AG09319 (cell line): ENCODE measurements around the gene CYP2W1.

ENCODE experiments used
- DNase-seq: peaks from one replicate; pipeline ENCODE4 v3.0.0-alpha.2; 2010; ENCODE audit warnings: low read depth; ENCODE audit errors: extremely low read depth
- TF ChIP-seq, protein P1 (sequence below): IDR thresholded peaks from 2 replicates; pipeline ENCODE4 v1.5.1; 2011; ENCODE audit warnings: low read depth, mild to moderate bottlenecking, inconsistent platforms, low read length, moderate library complexity

The CYP2W1 gene

DNA sequence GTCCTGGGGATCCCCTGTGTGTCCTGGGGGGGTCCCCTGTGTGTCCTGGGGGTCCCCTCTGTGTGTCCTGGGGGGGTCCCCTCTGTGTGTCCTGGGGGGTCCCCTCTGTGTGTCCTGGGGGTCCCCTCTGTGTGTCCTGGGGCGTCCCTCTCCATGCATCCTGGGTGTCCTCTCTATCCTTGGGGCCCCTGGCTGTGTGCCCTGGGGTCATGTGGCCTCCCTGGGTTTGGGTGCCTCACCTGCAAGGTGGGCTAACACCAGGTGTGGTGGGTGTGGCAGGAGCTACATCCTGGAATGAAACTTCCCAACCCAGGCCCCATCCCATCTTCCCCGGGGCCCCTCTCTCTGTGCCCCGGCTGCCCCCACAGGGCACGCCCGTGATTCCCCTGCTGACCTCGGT lies 4.9 kb downstream of the CYP2W1 start:
- TF ChIP-seq, protein P1, sequence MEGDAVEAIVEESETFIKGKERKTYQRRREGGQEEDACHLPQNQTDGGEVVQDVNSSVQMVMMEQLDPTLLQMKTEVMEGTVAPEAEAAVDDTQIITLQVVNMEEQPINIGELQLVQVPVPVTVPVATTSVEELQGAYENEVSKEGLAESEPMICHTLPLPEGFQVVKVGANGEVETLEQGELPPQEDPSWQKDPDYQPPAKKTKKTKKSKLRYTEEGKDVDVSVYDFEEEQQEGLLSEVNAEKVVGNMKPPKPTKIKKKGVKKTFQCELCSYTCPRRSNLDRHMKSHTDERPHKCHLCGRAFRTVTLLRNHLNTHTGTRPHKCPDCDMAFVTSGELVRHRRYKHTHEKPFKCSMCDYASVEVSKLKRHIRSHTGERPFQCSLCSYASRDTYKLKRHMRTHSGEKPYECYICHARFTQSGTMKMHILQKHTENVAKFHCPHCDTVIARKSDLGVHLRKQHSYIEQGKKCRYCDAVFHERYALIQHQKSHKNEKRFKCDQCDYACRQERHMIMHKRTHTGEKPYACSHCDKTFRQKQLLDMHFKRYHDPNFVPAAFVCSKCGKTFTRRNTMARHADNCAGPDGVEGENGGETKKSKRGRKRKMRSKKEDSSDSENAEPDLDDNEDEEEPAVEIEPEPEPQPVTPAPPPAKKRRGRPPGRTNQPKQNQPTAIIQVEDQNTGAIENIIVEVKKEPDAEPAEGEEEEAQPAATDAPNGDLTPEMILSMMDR, result no peak
- DNase-seq, result no peak

DNA sequence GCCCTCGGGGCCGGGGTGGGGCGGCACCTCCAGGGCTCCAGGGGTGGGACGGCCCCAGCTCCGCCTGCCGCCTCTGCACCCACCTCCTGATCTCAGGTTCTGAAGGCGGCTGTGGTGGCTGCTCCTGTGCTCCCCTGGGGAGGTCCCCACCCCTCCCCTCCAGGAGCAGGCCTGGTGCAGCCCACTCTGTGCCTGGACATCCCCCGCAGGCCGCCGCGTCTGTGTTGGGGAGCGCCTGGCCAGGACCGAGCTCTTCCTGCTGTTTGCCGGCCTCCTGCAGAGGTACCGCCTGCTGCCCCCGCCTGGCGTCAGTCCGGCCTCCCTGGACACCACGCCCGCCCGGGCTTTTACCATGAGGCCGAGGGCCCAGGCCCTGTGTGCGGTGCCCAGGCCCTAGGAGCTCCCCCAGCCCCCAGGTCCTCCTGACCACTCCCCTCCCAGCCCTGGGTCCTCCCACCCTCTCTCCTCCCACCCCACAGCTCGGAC lies 5.5 kb downstream of the CYP2W1 start:
- TF ChIP-seq, protein P1, result no peak
- no peak for DNase-seq

DNA sequence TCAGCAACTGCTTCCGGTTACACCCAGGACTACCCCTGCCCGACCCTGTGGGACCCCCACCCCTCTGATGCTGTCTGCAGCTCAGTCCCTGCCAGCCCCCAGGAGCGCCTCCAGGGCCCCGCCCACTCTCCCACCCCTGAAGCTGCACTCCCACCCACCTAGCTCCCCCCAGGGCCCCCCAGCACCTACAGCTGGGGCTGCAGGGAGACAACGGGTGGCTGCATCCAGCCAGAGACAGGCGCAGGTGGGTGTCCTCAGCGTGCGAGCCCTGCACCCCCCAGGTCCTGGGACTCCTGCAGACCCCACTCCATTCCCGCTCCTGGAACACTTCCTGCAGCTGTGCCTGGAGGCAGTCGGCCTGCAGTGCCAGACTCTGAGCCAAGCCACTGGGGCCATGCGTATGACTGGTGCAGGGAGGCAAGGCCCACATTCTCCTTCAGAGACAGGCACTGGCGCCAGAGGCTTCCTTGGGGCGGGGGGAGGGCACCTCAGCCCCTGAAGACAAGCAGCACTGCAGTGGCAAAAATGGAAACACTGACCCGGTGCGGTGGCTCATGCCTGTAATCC lies 6.1 kb downstream of the CYP2W1 start:
- no peak for DNase-seq

DNA sequence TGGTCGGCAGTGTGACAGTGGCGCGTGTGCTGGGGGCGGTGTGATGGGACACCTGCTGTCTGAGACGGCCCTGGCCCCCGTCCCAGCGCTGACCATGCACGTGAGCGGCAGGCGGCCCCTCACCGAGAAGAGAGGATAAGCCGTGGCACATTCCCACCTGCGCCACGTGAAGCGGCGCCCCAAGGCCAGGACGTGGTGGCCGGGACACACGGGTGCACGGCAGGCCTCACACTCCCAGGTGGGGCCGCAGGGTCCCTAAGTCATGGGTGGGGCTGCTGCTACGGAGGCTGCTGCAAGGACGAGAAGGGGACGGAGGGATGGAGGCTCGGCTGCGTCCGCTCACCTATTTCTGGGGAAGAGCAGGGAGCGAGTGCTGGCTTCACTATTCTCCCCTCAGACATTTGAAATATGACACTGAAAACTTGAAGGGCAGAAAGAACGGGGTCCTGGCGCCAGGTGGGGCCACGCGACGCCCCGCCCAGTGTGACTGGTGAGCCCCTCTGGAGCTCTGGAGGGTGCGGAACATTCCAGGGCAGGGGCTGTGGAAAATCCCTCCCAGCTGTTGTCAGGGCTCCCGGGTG lies 7.5 kb downstream of the CYP2W1 start:
- no peak for DNase-seq
- TF ChIP-seq, protein P1, result no peak

More for the DNA sequence above, 6.1 kb downstream of the CYP2W1 start:
- TF ChIP-seq, protein P1, result no peak

DNA sequence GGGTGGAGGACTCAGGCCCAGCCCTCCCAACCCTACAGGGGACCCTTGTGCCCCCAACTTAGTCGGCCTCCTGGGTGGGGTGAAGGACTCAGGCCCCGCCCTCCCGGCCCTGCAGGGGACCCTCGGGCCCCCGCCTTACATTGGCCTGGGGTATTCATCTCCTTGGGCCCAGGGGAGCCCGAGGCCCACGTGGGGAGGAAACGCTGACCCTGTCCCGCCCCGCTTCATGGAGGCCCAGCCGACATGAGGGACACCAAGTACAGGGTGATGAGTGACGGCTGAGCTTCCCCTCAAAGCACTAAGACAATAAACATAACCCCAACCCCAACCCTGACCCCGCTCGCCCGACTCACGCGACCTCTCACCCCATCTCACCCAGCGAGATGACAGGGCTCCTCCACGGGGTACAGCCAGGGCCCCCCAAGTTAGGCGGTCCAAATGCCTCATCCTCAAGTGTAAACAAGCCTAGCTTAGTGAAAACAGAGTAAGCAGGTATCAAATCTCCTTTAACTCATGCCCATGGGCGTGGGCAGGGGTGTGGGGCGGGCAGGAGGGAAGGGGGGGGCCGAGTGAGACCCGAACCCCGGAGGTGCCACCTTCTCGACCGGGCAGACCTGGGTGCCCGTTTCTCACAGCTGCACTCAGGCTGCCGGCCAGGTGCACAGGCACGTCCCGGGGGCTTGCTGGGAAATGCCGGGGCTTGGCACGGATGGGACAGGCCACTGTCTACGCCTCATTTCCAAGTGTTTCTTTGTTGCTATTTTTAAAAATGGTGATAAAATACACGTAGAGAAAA lies 8.2 kb downstream of the CYP2W1 start:
- TF ChIP-seq, protein P1, result no peak

DNA sequence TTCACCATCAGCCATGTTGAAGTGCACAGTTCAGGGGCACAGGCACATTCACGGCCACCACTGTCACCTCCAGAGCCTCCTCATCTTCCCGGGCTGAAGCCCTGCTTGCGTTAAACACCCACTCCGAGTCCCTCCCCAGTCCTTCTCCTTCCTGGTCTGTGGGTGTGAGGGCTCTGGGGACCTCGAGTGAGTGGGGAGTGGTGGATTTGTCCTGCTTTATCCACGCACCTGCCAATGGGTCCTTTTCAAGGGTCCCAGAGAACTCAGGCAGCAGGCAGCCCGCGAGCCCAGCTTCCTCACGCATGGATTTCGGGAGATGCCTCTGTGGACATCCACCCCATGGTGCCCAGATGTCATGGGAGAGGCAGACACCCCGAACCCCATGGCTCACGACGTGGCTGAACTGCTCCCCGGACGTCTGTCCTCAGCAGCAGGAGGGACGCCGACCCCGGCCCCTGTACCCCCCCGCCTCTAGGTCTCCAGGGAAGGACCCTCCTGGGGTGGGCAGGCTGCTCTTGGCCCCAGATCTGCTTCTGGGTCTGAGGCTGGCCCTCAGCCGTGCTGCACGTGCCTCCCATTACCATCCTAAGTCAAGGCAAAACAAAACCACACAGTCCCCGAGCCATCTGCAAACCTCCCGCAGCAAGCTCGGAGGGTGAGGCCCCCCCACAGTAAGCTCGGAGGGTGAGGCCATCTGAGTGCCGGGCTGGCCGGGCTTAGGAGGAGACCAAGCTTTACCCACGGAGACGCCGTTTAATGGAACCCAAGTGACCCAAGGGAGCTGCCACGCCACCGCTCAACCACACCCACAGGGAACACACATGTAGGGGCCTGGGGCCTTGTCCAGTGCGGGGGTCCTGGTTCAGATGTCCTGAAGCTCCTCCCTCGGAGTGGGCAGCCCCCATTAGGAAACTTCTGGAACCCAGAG lies 9.0 kb downstream of the CYP2W1 start:
- TF ChIP-seq, protein P1, result no peak

More for the DNA sequence above, 8.2 kb downstream of the CYP2W1 start:
- no peak for DNase-seq

More for the DNA sequence above, 9.0 kb downstream of the CYP2W1 start:
- no peak for DNase-seq
